ENCODE measurements around the gene SKIL.
A peak's percentile ranks its signal among the peaks of the same experiment; 100 is the strongest.

SKIL gene

DNA sequence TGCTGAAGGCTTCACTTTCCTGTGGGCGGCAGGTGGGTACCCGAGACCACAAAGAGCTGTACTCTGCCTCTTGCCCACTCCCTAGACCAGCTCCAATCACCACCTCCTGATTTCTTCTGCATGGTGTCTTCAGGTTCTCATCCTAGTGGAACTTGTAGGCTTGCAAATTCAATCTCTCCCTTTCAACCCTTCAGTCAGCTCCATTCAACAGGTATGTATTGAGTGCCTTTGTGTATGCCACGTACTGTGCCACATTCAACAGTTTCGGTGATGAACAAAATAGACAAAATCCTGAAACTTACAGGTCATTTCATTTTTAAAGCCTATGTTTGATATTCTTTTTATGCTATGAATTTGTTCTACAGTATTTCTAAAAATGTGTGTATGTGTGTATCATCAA lies 55.8 kb downstream of the SKIL start:
- no peak for DNase-seq

GRCh38 chr3:170414202-170414663 lies 56.7 kb downstream of the SKIL start:
- peak; percentile 59 for DNase-seq

GRCh38 chr3:170417090-170417489 lies 59.6 kb downstream of the SKIL start:
- DNase-seq = no peak

DNA sequence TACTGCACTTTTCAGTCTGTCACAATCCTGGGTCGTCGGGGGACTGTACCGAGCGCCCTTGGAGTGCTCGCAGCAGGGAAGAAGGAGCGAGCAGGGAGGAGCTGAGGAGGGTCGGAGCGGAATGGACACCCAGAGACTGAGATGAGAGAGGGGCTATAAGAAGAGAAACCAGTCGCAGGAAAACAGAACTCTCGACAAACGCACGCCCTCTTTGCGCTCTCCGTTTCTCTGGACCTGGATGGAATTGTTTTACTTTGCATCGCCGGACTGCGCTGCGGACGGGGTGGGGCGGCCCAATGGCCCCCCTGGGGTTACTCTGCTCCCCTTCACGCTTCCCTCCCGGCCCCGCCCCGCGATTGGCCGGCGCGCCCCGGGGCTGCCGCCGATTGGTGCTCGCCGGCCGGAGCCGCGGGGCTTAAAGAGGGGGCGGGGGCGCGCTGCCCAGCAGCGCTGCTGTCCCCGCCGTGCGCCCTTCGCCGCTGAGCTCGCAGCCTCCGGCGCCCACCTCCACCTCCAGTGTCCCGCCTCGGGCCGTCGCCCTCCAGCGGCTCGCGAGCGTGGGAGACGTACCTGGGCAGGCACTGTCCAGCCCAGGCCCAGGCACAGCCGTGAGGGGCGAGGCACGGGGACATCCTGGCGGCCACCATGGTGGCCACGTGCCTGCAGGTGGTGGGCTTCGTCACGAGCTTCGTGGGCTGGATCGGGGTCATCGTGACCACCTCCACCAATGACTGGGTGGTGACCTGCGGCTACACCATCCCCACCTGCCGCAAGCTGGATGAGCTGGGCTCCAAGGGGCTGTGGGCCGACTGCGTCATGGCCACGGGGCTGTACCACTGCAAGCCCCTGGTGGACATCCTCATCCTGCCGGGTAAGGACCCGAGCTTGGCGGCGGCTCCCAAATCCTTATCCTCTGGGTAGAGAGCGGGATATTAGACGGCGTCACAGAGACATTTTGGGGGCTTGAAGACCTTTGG lies 61.2 kb downstream of the SKIL start, which contains the start of gene CLDN11:
TSS of gene CLDN11 (plus strand) at position 447 of the 977 bp plus-strand sequence. CDS start at position 646, 199 bp downstream.
- DNase-seq = peak; percentile 5

DNA sequence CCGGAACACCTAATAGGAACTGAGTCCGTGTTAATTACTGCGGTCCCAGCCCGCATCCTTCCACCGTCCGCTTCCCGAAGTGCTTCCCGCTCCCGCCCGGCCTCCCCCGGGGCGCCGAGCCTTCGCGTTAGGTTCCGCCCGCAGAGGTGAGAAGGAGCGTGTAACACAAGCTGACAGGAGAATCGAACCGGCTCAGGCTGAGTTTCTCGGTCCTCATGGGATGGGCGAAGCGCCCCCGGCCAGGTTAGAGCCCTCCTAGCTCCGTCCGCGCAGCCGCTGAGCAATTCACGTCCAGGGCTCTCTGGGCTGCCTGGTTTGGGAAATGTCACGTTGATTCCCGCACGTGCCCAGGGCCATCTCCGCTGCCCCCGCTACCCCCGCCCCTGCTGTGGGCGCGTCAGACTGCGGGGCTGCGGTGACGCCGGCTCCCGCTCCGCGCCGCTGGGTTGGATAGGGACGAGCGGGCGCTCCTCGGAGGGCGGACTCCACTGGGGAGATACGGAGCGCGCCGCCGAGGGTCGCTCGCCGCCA lies 62.1 kb downstream of the SKIL start:
- no peak for DNase-seq

DNA sequence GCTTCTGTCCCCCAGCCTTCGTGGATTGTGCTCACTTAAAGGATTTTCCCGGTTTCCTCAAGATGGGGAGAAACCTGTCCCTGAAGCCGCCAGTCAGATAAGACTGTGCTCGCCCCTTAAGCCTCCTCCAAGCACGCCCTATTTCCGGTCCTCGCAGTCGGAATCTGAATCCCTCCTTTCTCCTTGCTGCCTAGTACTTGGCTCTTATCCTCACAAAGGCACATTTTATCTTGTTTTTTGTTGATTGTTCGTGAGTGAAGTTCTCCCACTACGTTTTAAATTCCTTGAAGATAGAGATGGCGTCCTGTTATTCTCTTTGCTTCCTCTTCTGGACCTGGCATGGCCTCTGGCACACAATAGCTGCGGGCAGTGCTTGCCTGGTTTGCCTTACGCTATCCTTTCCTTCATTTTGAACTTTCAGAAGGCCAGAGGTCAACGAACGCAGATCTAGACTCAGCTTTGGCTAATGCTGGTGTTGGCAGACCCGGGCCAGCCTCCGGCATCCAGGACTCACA lies 62.8 kb downstream of the SKIL start:
- no peak for DNase-seq

- no peak for DNase-seq
These were observed 63.7 kb downstream of the SKIL start for GRCh38 chr3:170421111-170421641.

- no peak for DNase-seq
These were observed 64.2 kb downstream of the SKIL start for GRCh38 chr3:170421758-170422157.

- no peak for DNase-seq
These were observed 65.6 kb downstream of the SKIL start for GRCh38 chr3:170423001-170423615.

DNA sequence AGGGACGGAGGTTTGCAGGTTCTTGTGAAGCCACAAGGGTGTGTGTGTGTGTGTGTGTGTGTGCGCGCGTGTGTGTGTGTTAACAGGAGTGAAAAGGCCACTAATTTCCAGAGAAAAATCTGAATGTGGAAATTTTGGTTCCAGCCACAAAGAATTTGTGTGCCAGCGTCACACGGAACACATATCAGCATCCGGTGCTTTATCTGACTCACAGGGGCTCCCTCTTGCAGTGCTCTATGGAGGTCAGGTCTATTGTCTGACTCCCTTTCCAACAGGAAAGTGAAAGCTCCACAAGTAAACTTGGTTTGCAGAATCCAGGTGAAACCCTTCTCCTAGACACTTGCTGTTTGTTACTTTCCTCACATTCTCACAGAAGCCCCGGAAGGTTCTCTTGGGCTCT lies 67.4 kb downstream of the SKIL start:
- DNase-seq = no peak

- DNase-seq = no peak
These were observed 68.2 kb downstream of the SKIL start for GRCh38 chr3:170425491-170426239.

- DNase-seq = no peak
These were observed 68.8 kb downstream of the SKIL start for GRCh38 chr3:170426240-170426797.

- DNase-seq = no peak
These were observed 70.6 kb downstream of the SKIL start for GRCh38 chr3:170428095-170428494.

DNA sequence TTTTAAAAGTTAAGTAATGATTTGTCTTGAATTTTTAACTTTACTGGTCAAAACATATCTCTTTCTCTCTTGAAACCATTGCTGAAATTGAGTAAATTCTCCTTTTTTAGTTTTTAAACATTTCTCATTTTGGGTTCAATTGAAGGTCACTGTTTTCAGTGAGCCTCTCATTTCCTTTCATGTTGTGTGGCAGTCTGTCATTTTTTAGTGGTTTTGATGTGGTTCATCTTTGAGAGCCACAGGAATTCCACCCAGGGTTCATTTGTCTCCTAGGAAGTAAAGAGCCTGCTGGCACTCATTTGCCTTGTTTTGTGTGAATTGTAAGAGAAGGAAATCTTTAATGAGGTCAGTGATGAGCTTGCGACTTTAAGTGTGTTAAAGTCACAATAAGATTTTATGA lies 71.5 kb downstream of the SKIL start:
- no peak for DNase-seq

- DNase-seq = no peak
These were observed 73.5 kb downstream of the SKIL start for GRCh38 chr3:170431054-170431453.

DNA sequence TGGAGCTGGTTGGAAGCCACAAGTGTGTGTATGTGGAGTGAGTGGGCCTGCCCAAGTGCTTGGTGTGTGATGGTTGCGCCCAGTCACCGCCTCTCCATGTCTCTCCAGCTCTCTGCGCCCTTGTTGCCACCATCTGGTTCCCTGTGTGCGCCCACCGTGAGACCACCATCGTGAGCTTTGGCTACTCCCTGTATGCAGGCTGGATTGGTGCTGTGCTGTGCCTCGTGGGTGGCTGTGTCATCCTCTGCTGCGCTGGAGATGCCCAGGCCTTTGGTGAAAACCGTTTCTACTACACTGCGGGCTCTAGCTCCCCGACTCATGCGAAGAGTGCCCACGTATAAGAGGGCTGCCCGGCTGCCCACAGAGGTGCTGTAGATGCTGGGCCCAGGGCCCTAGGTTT lies 74.9 kb downstream of the SKIL start:
- no peak for DNase-seq

DNA sequence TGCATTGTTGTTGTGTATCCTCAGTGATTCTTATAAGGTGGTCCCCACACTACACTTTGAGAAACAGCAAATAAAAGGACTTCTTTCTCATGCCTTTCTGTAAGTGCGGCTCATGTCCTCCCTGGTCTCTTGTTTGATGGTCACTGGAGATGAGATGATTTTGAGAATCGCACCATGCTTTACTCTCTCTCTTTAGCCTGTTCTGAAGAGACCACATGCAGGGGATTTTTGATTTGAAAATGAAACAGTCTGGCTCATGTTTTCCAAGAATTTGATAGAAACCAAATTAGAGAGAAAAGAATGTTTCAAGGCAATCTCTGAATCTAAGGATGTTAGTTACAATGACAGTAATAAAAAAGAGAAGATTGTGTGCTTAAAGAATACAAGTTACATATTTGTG lies 79.2 kb downstream of the SKIL start:
- no peak for DNase-seq

DNA sequence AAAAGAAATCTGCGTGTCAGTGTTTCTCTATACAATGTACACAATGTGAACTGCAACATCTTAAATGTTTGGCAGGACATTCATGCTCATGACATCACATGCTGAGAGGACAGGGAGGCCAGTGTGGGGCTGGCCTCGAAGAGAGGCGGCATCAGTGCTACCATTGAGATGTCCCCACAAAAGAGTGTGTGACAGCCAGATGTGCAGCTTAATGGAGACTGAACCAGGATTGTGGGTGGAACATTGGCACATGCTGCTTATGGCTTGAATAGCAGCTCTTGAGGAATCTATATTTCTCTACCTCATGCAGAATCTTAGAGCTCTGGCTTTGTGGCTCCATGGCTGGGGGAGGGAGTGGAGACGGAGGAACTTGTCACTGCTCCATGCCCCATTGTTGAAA lies 79.7 kb downstream of the SKIL start:
- DNase-seq = no peak

GRCh38 chr3:170437696-170438407 lies 80.3 kb downstream of the SKIL start:
- no peak for DNase-seq

DNA sequence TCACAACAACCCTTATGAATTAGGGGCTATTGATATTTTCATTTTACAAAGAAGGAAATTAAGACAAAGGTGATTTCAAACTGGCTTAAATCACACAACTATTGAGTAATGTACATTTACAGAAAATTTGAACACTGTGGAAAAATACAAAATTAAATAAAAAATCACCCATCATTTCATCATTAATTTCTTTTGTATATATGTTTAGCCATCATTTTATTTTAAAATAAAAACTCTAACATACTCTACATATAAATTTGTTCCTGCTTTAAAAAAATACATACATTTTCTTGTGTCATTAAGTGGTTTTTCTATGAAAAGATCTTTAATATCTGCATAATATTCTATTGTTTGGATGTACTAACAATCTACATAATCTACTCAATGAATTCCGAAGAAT lies 81.3 kb downstream of the SKIL start:
- no peak for DNase-seq

DNA sequence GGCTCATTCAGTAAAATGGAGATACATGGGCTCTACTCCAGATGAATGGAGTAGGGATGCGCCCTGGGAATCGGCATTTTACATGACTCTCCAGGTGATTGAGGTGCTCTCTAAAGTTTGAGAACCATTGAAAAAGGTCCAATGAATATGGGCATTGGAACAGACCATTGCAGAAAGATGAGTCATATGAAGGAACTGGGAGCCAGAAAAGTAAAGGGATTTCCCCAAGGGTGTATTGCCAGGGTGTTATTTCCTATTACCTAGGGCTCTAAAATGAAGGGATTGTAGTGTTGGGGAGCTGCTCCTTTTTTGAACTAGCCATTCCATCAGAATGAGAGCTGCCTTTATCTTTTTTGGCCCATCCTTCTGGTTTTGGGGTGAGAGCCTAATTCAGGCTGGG lies 82.8 kb downstream of the SKIL start:
- no peak for DNase-seq

DNA sequence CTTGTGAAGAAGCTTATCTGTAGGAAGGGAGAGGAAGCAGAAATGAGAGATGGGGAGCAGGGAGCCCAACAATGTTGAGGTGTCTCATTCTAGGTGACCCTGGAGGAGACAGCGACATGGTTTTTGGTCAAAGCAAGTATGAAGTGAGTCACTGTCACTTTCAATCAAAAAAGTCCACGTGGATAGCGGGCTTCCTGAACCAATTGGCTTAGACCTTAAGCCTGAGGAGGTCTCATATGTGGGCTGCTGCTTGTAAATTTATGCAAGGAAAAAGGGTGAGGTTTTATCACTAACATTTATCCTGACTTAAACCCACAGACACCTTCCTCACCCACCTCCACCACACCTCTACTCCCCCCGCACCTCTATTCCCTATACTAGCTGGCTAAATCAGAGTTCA lies 83.9 kb downstream of the SKIL start:
- DNase-seq = no peak
